Right atrium auricular region (tissue), 2 donors: ENCODE data around the gene CACNA2D3. TPM values are rescaled to one million over a fixed set of nuclear protein-coding genes. Genes with fewer than 3 reads are reported as not detected.

Experiments
- DNase-seq: peaks from one replicate; pipeline ENCODE4 v3.0.0-alpha.2; 2019; ENCODE audit warnings: low spot score
- H3K27ac ChIP-seq, 2 donors: fragments of 200-600 bp; sonication (generic); 1 replicate in 1 of 2; 2 replicates in 1 of 2; pipeline ENCODE4 v1.5.1; 2016 to 2019
- H3K27me3 ChIP-seq, 2 donors: fragments of 200-600 bp; sonication (generic); one replicate each; pipeline versions ENCODE4 v1.5.1 to v1.6.0; 2017 to 2019
- H3K36me3 ChIP-seq: fragments of 200-600 bp; sonication (generic); one replicate; pipeline ENCODE4 v1.5.1; 2016
- H3K4me1 ChIP-seq, 2 donors: fragments of 200-600 bp; sonication (generic); one replicate each; pipeline versions ENCODE4 v1.5.1 to v1.6.0; 2017 to 2019
- H3K4me3 ChIP-seq, 2 donors: fragments of 200-600 bp; sonication (generic); 1 replicate in 1 of 2; 2 replicates in 1 of 2; pipeline ENCODE4 v1.5.1; 2017 to 2019; ENCODE audit warnings: mild to moderate bottlenecking in 1 of 2, moderate library complexity in 1 of 2
- H3K9me3 ChIP-seq, 2 donors: fragments of 200-600 bp; sonication (generic); one replicate each; pipeline ENCODE4 v1.5.1; 2019
- total RNA-seq, 2 donors: library from RNA; depleted of rRNA; stranded (reverse); fragments of >200 nt; gene quantifications; one replicate each; pipeline ENCODE4 v1.1.0, GENCODE V29; 2016
- TF ChIP-seq, protein P1 (sequence below), 2 donors: fragments of 200-600 bp; sonication (generic); IDR thresholded peaks; one replicate each; pipeline ENCODE4 v1.5.1; 2019; ENCODE audit warnings: antibody characterized with exemption in 2 of 2

The CACNA2D3 gene
- total RNA-seq, 2 donors from 2014 or later = 10.9 to 17.2 TPM

GRCh38 chr3:54262541-54262940, 140.2 kb downstream of the CACNA2D3 start:
- Histone ChIP-seq H3K27ac (no peak overlapping the region), H3K36me3 (no peaks in the 10 kb centered on the region), H3K27me3 (no peaks in the 10 kb centered on the region), H3K9me3 (no peaks in the 10 kb centered on the region), H3K4me1 (no peaks in the 10 kb centered on the region), H3K4me3 (no peak overlapping the region)
- DNase-seq = no peak
- TF ChIP-seq, protein P1, sequence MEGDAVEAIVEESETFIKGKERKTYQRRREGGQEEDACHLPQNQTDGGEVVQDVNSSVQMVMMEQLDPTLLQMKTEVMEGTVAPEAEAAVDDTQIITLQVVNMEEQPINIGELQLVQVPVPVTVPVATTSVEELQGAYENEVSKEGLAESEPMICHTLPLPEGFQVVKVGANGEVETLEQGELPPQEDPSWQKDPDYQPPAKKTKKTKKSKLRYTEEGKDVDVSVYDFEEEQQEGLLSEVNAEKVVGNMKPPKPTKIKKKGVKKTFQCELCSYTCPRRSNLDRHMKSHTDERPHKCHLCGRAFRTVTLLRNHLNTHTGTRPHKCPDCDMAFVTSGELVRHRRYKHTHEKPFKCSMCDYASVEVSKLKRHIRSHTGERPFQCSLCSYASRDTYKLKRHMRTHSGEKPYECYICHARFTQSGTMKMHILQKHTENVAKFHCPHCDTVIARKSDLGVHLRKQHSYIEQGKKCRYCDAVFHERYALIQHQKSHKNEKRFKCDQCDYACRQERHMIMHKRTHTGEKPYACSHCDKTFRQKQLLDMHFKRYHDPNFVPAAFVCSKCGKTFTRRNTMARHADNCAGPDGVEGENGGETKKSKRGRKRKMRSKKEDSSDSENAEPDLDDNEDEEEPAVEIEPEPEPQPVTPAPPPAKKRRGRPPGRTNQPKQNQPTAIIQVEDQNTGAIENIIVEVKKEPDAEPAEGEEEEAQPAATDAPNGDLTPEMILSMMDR (IDR thresholded peaks at IDR 0.05) = no peak

GRCh38 chr3:54262946-54263345, 140.6 kb downstream of the CACNA2D3 start:
- Histone ChIP-seq H3K9me3 (no peaks in the 10 kb centered on the region), H3K27ac (no peak overlapping the region), H3K27me3 (no peaks in the 10 kb centered on the region), H3K4me3 (no peak overlapping the region), H3K36me3 (no peaks in the 10 kb centered on the region), H3K4me1 (no peaks in the 10 kb centered on the region)
- TF ChIP-seq, protein P1 (IDR thresholded peaks at IDR 0.05) = no peak
- no peak for DNase-seq

DNA sequence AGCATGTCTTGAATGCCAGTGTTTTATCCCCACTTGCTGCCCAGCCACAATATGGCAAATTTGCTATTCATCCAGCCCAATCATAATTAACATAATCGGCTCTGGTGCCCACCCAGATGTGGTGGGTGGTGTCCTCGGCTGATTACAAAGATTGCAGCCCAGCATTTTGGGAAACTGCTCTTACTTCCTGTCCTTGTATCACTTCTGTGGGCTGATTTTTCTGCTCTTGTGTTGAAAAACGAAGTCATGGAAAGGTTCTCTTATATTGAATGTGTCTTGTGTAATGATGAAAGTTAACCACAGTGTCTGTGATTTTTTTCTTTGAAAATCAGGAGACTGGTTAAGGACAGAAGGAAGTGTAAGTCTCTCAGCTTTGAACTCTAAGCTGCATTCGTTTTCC, 141.7 kb downstream of the CACNA2D3 start:
- H3K36me3 ChIP-seq = no peaks in the 10 kb centered on the region
- H3K4me1 ChIP-seq = no peaks in the 10 kb centered on the region
- H3K4me3 ChIP-seq = no peak overlapping the region
- H3K27me3 ChIP-seq = no peaks in the 10 kb centered on the region
- no peaks in the 10 kb centered on the region for H3K9me3 ChIP-seq
- TF ChIP-seq, protein P1 (IDR thresholded peaks at IDR 0.05) = no peak
- no peak overlapping the region for H3K27ac ChIP-seq
- DNase-seq = no peak

DNA sequence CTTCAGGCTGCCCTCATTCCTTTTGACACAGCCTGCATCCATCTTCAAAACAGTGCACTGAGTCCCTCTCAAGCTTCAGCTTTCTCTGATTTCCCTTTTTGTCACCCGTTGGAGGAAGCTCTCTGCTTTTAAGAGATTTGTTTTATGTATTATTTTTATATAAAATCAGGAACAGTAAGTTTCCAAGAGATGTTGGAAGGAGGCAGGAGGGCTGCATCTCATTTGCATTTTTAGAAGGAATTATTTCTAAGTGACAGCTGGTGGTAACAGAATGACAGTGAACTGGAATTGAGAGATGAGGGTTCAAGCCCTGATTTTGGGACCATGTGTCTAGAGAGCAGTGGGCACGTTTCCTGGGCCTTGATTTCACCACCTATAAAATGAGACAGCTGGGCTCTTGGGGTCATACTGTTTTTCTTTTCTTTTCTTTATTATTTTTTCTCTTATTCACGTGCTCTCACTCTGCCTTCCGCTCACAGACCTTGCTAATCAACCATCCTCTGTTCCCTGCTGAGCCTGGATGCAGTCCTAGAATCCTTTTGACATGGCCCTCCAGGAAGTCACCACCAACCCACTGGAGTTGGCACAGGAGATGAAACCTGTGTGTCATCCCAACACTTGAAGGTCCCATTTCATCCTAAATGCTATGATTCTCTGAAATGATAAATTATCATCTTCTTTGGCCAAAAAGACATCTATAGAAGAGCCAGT, 148.6 kb downstream of the CACNA2D3 start:
- Histone ChIP-seq H3K4me3 (no peak overlapping the region), H3K27ac (no peak overlapping the region), H3K9me3 (no peaks in the 10 kb centered on the region), H3K27me3 (no peaks in the 10 kb centered on the region), H3K4me1 (no peaks in the 10 kb centered on the region), H3K36me3 (no peaks in the 10 kb centered on the region)
- DNase-seq = no peak
- TF ChIP-seq, protein P1 (IDR thresholded peaks at IDR 0.05) = no peak

GRCh38 chr3:54273791-54274190, 151.4 kb downstream of the CACNA2D3 start:
- Histone ChIP-seq H3K36me3 (no peaks in the 10 kb centered on the region), H3K9me3 (peaks cover 0 to 7% of the 10 kb centered on the region in 2 donors), H3K4me3 (no peak overlapping the region), H3K27ac (no peak overlapping the region), H3K27me3 (no peaks in the 10 kb centered on the region), H3K4me1 (no peaks in the 10 kb centered on the region)
- TF ChIP-seq, protein P1 (IDR thresholded peaks at IDR 0.05) = no peak
- DNase-seq = no peak

DNA sequence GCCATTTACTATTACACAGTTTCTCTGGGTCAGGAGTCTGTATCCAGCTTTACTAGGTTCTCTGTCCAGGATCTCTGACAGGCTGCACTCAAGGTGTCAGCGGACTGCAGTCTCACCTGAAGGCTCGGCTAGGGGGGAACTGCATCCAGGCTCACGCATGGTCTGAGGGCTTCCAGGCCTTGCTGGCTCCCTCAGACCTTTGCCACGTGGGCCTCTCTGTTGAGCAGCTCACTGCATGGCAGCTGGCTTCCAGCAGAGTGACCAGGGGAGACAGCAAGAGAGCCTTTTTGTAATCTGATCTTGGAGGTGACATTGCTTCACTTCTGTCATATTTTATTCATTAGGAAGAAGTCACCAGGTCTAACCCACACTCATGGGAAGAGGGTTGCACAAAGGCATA, 152.3 kb downstream of the CACNA2D3 start:
- no peak overlapping the region for H3K27ac ChIP-seq
- no peaks in the 10 kb centered on the region for H3K36me3 ChIP-seq
- no peaks in the 10 kb centered on the region for H3K27me3 ChIP-seq
- peaks cover 0 to 7% of the 10 kb centered on the region in 2 donors for H3K9me3 ChIP-seq
- DNase-seq = no peak
- no peaks in the 10 kb centered on the region for H3K4me1 ChIP-seq
- H3K4me3 ChIP-seq = no peak overlapping the region
- TF ChIP-seq, protein P1 (IDR thresholded peaks at IDR 0.05) = no peak
